GM19468 (cell line): ENCODE results near the gene REXO5.

Source experiments
- ATAC-seq: cut with Tn5 transposase; IDR thresholded peaks from one replicate; pipeline ENCODE4 v1.9.1; 2021; ENCODE audit warnings: mild to moderate bottlenecking, moderate library complexity, moderate number of reproducible peaks; ENCODE audit not compliant: unreplicated experiment; ENCODE audit errors: extremely low read depth

The REXO5 gene

DNA sequence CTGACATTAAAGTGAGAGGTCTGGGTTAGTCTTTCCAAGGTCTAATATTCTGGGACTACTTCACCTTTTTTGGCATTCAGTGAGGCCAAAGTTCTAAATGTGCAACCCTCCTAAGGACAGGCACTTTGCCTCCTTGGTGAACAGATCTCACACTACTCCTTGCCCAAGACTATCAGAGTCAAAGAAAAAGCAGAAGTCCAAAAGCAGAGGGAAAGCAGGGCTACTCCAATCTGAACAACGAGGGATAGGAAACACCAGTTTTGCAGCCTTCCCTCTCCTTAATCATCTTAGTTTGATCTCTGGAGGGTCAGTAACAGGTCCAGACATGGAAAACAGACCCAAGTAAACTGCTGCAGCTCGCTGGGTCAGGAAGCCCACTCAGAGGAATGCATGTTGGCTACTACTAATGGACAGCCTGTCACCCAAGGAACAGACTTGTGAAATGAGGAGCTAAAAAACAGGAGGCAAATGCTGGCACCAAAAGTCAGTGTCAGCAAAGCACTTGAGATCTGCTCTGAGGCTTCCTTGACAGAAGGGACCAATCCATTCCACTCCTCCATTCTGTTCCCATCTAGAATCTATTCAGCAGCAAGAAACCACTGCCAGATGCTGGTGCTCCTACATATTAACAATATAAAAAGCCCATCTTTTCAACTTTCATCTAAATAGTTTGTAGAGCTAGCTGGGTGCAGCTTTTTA is 63.9 kb downstream of the REXO5 start:
- ATAC-seq = no peak

DNA sequence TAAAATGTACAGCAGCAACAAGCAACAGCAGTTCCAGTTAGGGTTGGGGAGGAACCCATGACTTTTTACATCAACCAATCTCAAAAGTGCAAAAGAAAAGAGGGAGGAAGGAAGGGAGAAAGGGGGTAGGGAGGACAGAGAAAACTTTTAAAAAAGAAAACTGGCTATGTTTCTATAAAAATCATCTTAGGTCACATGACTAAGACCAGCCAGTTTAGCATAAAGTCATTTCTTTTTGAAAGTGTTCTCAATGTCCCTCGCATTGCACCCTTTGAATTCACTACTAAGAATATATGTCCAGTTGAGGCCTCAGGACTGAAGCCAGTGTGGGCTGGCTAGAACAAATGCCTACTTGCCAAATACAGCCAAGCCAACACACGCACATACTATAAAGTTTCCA is 64.9 kb downstream of the REXO5 start:
- ATAC-seq = no peak

DNA sequence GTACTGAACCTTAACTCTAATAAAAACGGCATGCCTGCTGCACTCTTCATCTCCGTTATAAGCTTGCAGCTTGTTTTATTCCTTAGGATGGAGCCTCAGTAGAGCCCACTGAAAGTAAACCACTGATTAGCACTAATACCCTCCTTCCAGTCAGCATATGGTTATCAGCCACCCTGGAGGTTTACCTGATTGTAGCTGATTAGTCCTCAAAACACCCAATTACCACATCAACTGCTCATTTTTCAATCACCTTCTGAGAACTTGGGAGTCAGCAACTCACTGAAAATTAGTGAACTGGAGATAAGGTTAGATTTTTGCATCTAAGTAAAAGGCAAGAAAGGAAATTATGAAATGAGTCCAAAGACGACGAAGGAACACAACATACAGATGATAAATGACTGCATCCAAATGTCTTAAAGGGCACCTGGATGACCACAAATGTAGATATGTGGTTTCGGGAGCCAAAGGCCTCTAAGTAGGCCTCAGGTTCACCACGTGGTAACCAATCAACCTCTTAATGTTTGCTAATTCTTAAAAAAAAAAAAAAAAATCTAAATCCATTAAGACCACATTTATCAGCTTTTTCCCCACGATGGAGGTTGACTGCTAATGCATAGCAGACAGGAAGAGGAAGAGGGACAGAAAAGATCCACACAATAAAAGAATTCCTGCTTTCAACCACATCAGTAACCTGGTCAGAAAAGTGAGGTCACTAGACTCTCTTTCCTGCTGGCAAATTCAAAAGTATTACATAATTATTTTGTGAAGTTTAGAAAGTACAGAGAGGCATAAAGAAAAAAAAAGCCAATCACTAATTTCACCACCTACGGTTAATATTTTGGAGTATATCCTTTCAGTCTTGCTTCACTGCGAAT is 65.9 kb downstream of the REXO5 start:
- no peak for ATAC-seq

DNA sequence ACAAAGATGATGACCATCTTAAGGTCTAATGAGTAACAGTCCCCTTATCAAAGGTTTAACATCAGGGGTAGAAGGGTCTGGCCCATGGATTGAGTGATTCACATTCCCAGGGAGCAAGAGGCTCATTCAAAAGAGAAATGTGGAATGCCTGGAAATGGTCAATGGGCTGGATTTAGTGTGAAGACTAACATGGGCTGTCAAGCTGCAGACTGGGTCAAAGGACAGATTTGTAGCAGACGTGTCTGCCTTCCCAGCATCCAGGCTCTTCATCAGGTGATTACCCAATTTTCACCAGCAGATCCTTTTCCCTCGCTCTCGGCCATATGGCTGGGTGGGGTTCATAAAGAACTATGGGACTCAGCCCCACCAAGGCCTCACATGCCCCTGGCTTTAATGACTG is 67.0 kb downstream of the REXO5 start:
- no peak for ATAC-seq

DNA sequence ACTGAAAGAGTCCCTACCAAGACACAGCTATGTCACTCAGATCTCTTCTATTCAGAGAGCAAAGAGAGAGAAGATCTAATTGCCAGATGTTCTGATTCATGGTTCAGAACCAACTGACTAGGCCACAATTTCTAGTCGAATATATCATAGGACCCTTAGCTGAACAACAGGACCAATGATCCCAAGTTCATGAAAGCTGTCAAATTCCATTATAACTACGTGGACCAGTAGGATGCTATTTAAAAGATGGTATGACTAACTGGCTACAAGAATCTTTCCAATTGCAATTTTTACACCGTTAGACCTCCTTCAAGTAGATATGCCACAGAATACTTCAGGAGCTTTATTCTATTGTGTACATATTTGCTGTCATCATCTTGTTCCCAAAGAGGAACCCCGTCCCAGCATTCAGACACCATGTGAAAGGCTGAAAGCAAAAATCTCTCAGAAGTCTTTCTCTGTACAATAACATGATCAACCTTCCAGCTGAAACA is 67.8 kb downstream of the REXO5 start:
- no peak for ATAC-seq

DNA sequence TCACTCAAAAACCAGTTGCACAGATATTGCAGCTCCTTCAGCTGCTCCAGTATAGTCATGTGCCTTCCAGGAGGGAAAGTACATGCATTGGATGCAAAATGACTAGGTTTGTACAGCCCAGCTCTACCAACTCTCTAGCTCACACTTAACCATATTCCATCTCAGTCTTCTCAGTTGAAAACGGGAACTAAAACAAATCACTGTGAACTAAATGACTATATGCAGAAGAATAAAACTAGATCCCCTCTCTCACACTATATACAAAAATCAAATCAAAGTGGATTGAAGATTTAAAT is 69.0 kb downstream of the REXO5 start:
- ATAC-seq = no peak

DNA sequence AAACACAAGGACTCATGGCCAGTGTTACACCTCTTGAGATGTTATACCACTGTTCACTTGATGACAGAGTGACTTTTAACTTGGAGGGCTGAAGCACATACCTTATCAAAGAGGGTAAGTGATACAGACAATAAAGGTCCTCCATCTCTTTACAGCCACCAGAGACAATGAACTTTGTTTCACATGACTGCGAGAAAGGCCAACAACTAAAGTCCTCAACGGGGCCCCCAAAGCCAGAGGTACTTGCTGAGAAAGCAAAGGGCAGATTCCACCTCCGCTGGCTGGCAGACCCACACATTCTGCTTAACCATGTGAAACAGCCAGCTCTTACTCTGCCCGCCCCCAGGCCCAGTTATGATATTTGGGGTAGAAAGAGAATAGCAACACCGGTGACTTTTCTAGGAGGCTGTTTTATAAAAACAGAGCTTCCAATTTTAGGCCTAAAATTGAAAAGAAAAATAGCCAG is 72.4 kb downstream of the REXO5 start:
- ATAC-seq = no peak

DNA sequence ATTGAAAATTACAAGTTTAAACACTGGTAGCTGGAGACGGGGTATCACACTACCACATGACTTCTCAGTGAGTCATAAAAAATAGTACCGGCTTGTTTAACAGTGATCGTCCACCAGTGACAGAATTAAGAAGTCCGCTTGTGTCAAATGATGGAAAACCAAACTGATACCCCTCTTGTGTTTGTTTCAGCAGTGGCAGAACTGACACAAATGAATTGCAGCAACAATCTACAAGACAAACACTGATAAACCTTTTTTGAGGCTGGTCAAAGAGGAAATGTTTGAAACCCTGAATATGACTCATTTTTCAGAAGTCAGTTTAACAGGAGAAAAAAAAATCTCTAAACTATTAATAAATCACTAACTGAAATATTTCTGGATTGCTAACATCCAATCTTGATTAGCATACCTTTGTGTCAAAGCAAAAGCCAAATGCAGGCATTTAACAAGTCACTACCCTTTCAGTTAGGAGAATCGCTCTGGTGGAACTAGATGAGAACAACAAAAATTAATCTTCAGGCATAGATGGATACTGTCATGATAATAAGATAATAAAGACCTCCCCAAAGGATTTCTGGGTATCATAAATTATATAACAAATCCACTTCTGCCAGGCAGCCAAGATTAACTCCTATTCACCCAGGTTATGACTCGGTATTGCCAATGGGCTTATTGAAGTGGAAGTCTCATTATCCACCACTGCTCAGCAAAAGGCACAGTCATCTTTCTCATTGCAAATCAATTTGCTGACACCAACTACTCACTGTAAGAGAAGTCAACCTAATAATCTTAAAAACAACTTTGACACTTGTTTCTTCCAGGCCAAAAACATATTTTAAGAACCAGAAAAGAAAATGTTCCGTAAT is 73.1 kb downstream of the REXO5 start:
- no peak for ATAC-seq

DNA sequence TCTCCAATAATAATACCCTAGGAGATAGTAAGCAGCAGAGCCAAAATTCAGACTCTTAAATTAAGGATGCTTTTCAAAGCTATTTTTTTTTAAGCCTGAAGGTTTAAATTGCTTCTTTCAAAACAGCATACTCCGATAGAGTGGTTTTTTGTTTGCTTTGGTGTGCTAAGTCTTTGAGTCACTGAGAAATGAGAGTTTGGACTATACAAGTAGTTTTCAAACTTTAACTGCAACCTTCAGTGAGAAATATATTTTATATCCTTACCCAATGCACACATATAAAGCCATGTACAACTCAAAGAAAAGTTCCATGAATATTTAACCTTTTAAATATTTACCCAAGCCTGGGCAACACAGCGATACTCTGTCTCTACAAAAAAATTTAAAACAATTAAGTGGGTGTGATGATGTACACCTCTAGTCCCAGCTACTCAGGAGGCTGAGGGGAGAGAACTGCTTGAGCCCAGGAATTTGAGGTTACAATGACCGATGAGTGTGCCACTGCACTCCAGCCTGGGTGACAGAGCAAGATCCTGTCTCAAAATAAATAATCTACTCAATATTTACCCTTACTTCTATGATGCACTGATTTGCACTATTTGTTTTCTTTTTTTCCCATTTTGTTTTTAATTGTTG is 74.7 kb downstream of the REXO5 start:
- no peak for ATAC-seq

DNA sequence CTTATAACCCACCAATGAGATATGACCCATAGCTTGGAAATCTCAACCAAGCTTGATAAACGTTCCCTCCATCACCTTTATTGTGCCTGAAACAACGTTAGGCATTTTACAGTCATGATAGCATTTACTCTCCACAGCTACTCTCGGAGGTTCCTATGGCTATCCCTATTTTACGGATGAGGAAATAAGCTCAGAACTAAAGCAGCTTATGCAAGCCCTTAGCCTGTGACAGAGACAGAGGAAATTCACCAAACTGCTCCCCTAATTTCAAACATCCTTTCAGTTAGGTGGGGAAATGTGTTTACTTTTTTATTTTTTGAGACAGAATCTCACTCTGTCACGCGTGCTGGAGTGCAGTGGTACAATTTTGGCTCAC is 75.2 kb downstream of the REXO5 start:
- no peak for ATAC-seq

DNA sequence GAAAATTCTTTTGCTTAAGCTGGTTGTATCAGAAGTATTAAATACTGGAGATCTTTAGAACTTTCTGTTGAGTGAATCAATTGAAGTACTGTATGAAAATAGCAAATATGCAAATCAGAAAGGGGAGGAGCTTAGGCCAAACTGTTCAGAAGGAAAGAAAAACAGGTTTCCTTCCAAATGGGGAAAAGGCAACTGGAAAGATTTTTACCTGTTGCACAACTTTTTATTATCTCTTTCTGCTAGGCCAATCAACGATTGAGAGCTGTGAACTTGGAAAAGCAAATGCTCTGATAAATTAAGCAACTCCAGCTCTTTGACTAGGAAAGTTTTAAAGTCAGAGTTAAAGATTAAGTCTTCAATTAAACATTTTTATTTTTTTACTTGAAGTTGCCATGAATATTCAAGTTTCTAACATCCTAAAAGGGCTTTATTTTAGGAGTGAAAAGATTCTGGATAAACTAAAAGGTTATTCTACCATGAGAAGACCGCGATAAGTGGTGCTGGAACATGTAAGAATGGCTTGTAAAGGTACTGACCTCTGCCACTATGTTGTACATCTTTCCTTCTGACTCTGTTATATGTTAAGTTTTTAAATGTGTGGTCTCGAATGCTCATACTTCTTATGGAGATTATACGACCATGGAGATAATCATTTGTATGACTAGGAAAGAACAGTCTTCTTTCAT is 77.4 kb downstream of the REXO5 start:
- ATAC-seq = no peak

DNA sequence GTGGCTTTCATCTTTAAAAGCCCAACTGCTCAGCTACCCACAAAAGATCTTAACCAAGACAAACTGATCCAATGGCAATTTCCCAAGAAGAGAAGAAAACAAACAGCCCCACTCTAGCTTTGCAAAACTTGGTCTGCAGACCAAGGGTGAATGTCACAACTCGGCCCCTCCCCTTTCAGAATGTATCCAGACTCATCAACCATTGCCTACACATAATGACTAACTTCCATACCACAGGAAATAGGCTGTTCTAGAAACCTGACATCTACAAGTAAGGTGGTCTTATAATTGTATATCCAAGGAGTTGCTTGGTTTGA is 77.9 kb downstream of the REXO5 start:
- no peak for ATAC-seq

DNA sequence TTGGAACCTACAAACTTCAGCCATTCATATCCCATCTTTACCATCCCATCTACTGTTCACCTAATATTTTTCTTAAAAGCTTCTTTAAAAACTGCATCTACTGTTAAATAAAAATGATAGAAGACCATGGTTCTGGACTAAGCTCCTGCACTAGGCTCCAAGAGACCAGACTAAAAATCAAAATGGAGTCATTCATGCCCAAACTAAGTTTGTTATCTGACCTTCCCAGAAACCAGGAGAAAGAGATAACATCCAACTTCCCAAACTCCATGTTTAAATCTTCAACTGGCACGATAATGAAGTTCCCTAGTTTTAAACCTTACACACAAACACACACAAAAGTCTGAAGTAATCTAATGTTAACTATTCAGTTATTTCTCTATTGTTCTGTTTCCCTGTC is 80.0 kb downstream of the REXO5 start:
- ATAC-seq = no peak

DNA sequence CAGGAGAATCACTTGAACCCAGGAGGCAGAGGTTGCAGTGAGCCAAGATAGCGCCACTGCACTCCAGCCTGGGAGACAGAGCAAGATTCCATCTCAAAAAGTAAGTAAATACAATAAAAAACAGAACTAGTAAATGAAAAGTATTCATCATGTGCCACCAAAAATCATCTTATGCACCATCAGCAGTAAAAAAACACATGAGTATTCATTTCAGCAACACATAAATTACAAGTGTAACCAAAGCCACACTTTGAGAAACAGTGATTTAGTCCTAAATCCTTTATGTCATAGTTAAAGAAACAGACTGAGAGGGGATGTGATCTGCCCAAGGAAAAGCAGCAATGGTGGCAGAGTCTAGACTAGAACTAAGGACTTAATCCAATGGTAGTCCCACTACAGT is 80.9 kb downstream of the REXO5 start:
- no peak for ATAC-seq

DNA sequence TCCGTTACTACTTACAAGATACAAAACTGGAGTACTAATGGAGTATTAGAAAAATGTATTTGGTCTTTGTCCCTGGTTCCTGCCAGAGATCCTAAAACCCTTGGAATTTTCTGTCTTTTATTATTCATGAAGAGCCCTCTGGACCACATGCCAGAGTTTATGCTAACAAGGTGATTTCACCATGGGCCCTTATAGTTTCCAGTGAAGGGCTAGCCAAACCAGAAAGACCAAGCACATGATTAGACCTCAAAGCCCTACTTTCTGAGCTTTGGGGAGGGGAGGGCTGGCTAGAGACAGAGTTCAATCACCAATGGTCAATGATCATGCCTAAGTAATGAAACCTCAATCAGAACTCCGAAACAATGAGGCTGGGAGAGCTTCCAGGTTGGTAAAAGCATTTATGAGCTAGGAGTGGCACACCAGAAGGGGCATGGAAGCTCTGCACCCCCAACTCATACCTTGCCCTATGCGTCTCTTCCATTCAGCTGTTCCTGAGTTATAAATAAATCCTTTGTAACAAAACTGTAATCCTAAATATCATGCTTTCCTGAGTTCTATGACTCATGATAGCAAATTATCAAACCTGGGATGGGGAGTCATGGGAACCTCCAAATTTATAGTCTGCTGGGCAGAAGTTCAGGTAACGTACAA is 83.4 kb downstream of the REXO5 start:
- ATAC-seq = no peak

DNA sequence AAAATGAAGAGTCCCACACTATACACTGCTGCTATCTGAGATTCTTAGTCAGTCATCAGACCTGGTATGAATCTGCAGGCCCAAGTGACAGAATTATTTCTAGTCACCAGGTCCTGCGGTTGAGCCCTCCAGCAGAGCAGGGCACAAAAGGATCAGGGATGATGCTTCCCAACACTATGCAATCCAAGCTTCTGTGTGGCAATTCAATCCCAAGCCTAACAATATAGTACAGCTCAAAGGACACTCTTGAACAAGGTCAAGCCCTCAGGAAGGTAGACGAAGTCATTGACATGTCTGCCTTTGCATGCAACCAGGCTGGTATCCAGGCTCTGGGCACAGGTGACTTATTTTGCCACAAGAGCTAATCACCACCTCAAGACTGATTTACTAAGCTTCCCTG is 88.1 kb downstream of the REXO5 start:
- no peak for ATAC-seq

DNA sequence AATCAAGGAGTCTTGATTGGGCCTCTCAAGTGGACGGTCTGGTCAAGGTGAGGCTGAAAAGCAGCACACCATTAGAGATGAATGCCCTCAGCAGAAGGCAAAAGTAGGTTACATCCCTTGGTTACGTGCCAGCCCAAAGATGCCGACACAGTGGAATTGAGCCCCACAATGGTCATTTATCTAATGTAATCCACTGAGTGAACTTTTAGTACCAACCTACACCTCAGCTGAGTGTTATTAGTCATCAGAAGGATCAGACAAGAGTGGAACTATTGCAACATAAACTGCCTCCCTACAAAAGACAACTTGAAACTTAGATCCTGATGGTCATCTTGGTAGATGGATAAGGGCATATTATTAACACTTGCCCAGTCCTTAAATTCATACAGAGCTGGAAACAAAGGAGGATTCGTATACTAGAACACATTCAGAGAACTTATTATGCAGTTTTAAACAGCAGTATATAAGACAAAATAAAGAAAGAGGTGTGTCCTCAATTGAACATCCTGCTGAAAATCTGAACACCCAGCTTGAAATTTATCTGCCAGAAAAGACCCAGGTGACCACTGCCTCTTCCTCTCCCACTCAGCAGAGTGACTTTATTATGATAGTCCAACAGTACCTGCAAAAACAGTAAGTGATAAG is 91.0 kb downstream of the REXO5 start:
- no peak for ATAC-seq

DNA sequence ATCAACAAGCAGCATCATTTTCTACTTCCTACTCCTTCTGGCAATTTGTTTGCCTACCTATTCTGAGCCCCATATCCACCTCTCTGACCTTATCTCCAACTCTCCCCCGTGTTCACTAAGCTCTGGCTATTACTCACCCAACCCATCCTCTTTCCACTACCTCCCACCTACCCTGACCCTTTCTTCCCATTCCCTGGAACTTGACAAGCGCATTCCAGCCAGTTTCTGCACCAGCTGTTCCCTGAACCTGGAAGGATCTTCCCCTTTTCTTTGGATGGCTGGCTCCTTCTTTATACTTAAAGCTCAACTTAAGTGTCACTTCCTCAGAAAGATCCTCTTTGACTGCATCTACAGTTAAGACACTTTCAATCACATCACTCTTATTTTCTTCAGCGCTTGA is 91.6 kb downstream of the REXO5 start:
- no peak for ATAC-seq

DNA sequence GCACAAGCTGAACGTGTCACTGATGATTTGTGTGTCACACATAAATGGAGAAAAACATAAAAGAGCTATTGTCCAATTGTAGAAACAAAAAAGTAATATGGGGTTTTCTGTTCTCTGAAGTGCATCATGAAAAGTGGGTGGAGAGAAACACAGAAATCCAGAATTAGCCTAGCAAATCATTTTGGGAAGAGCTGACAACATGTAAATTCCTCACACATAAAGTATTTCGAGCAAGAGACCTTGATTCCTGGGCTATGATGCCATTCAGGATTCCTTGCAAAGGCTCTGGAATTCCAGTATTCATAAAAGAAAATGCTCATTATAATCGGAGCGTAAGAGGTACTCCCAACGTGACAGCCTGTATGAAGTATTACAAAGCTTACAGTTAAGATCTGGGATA is 92.7 kb downstream of the REXO5 start:
- ATAC-seq = no peak
